CD4-positive, alpha-beta T cell treated with Interleukin-17A for 4 hours (primary cell): Measurements from ENCODE around the gene A2ML1.
"Not testable (repeated sequence)": the region's sequence is repeated elsewhere in the genome, so short reads cannot be mapped to it uniquely, and the experiment has no call there.

ENCODE experiments used
- DNase-seq: peaks from one replicate; pipeline ENCODE4 v3.0.0-alpha.2; 2020; ENCODE audit warnings: mixed read lengths

A2ML1 gene

GRCh38 chr12:8822298-8822697, at the start of gene A2ML1:
TSS of gene A2ML1 (plus strand) at chr12:8822621. CDS start at chr12:8822652, 31 bp downstream.
- no peak for DNase-seq

GRCh38 chr12:8773461-8773860, 49.0 kb upstream of the A2ML1 start:
- no peak for DNase-seq

GRCh38 chr12:8779281-8779680, 43.1 kb upstream of the A2ML1 start:
- DNase-seq = no peak

- DNase-seq = no peak
Observed at GRCh38 chr12:8779862-8780261, 42.6 kb upstream of the A2ML1 start.

GRCh38 chr12:8780389-8780788, 42.0 kb upstream of the A2ML1 start:
- DNase-seq = no peak

GRCh38 chr12:8781381-8782127, 40.9 kb upstream of the A2ML1 start:
- DNase-seq = no peak

- DNase-seq = no peak
Observed at GRCh38 chr12:8784290-8784888, 38.0 kb upstream of the A2ML1 start.

- no peak for DNase-seq
Observed at GRCh38 chr12:8785499-8785898, 36.9 kb upstream of the A2ML1 start.

- DNase-seq = not testable (repeated sequence)
Observed at GRCh38 chr12:8787206-8787605, 35.2 kb upstream of the A2ML1 start.

GRCh38 chr12:8788706-8789105, 33.7 kb upstream of the A2ML1 start:
- not testable (repeated sequence) for DNase-seq

- not testable (repeated sequence) for DNase-seq
Observed at GRCh38 chr12:8789341-8790013, 32.9 kb upstream of the A2ML1 start.

GRCh38 chr12:8793226-8793625, 29.2 kb upstream of the A2ML1 start:
- DNase-seq = not testable (repeated sequence)

- DNase-seq = not testable (repeated sequence)
Observed at GRCh38 chr12:8794611-8795010, 27.8 kb upstream of the A2ML1 start.

GRCh38 chr12:8796831-8797626, 25.4 kb upstream of the A2ML1 start:
- no peak for DNase-seq

- DNase-seq = not testable (repeated sequence)
Observed at GRCh38 chr12:8801213-8801612, 21.2 kb upstream of the A2ML1 start.

GRCh38 chr12:8804833-8805232, 17.6 kb upstream of the A2ML1 start:
- not testable (repeated sequence) for DNase-seq

GRCh38 chr12:8805487-8805886, 16.9 kb upstream of the A2ML1 start:
- not testable (repeated sequence) for DNase-seq

GRCh38 chr12:8807084-8807483, 15.3 kb upstream of the A2ML1 start:
- DNase-seq = not testable (repeated sequence)

- DNase-seq = not testable (repeated sequence)
Observed at GRCh38 chr12:8810112-8810511, 12.3 kb upstream of the A2ML1 start.

- DNase-seq = no peak
Observed at GRCh38 chr12:8813572-8814357, 8.7 kb upstream of the A2ML1 start.

- no peak for DNase-seq
Observed at GRCh38 chr12:8816448-8817050, 5.9 kb upstream of the A2ML1 start.

- no peak for DNase-seq
Observed at GRCh38 chr12:8817856-8818255, 4.6 kb upstream of the A2ML1 start.
